Gastroesophageal sphincter (tissue), 4 donors: ENCODE results near the gene PUS7L. TPM values are rescaled to one million over a fixed set of nuclear protein-coding genes. Genes with fewer than 3 reads are reported as not detected.
"Not testable (repeated sequence)": the region's sequence is repeated elsewhere in the genome, so short reads cannot be mapped to it uniquely, and the experiment has no call there.

Experiments used
- ATAC-seq: fragments of 150-250 bp; one replicate; pipeline ENCODE4 v1.9.1; 2016; ENCODE audit warnings: mild to moderate bottlenecking, moderate library complexity
- H3K27ac ChIP-seq, 4 donors: fragments of 200-600 bp; sonication (generic) in 3 of 4; 1 replicate in 3 of 4; 2 replicates in 1 of 4; pipeline ENCODE4 v1.5.1; 2016 to 2019
- H3K27me3 ChIP-seq: fragments of 200-600 bp; sonication (generic); one replicate; pipeline ENCODE4 v1.5.1; 2019
- H3K36me3 ChIP-seq, 2 donors: fragments of 200-600 bp; sonication (generic); one replicate each; pipeline ENCODE4 v1.5.1; 2019; ENCODE audit warnings: control low read depth in 1 of 2
- H3K4me1 ChIP-seq, 3 donors: fragments of 200-600 bp; sonication (generic); 1 replicate in 2 of 3; 2 replicates in 1 of 3; pipeline ENCODE4 v1.5.1; 2016 to 2019; ENCODE audit warnings: control low read depth in 2 of 3
- H3K4me3 ChIP-seq, 2 donors: fragments of 200-600 bp; sonication (generic); one replicate each; pipeline ENCODE4 v1.5.1; 2019; ENCODE audit warnings: mild to moderate bottlenecking in 1 of 2, moderate library complexity in 1 of 2
- H3K9me3 ChIP-seq, 3 donors: fragments of 200-600 bp; sonication (generic); one replicate each; pipeline ENCODE4 v1.5.1; 2017 to 2019; ENCODE audit warnings: control low read depth in 2 of 3
- EP300 ChIP-seq: sonication (generic); formaldehyde crosslinking; IDR thresholded peaks from one replicate; pipeline ENCODE4 v1.6.1; 2017; ENCODE audit warnings: antibody characterized with exemption, mild to moderate bottlenecking
- POLR2A ChIP-seq, 2 donors: fragments of 450-650 bp; IDR thresholded peaks; one replicate each; pipeline ENCODE4 v1.6.1; 2017; ENCODE audit warnings: antibody characterized with exemption in 2 of 2, mild to moderate bottlenecking in 2 of 2, moderate library complexity in 1 of 2
- POLR2AphosphoS5 ChIP-seq: sonication (generic); formaldehyde crosslinking; IDR thresholded peaks from one replicate; pipeline ENCODE4 v1.6.1; 2017; ENCODE audit warnings: antibody characterized with exemption
- WGBS, 2 donors: methylation state at CpG; one replicate each; pipeline ENCODE4 v1.1.5; 2018; ENCODE audit warnings: low coverage in 1 of 2; 5-methylcytosine and 5-hydroxymethylcytosine counted together
- total RNA-seq, 4 donors: library from RNA; depleted of rRNA; stranded (reverse); fragments of >200 nt; gene quantifications; one replicate each; pipeline ENCODE4 v1.1.0, GENCODE V29; 2016
- TF ChIP-seq, protein P1 (sequence below), 4 experiments: fragments of 200-600 bp in 2 of 4; fragments of 450-650 bp in 2 of 4; sonication (generic) in 1 of 4; IDR thresholded peaks; one replicate each; pipeline ENCODE4 v1.5.1; 2017 to 2019; ENCODE audit warnings: antibody characterized with exemption in 4 of 4, mild to moderate bottlenecking in 2 of 4, moderate library complexity in 2 of 4

The PUS7L gene
- total RNA-seq, 4 donors from 2014 or later = 5.4 to 11.7 (median 9.7) TPM

DNA sequence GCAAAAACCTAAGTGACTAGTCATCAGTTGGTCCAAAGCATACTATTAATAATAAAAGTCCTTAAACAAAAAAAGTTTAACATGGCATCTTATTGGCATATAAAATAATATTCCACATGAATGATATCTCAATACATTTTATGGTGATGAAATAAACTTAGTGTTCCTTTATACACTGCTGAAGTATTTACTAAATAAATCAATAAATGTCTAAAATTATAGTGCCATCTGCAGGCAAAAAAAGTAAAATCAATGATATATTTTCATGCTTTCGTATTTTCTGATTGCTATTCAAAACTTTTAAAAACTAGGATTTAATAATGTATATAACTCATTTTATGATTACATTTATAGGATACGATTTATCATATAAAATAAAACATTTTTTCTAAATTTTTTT lies 30.5 kb downstream of the PUS7L start:
- WGBS, 2 donors = 26 to 32% methylated on average over 2 of the region's 2 CpGs
- Histone ChIP-seq H3K27me3 (no peaks in the 10 kb centered on the region), H3K36me3 (peaks cover 0 to 23% of the 10 kb centered on the region in 2 donors), H3K4me1 (no peaks in the 10 kb centered on the region), H3K27ac (no peak overlapping the region), H3K9me3 (no peaks in the 10 kb centered on the region), H3K4me3 (no peak overlapping the region)
- no peak for ATAC-seq
- TF ChIP-seq POLR2AphosphoS5 = no peak
- TF ChIP-seq EP300 = no peak
- TF ChIP-seq POLR2A (IDR thresholded peaks at IDR 0.05) = no peak
- TF ChIP-seq, protein P1, sequence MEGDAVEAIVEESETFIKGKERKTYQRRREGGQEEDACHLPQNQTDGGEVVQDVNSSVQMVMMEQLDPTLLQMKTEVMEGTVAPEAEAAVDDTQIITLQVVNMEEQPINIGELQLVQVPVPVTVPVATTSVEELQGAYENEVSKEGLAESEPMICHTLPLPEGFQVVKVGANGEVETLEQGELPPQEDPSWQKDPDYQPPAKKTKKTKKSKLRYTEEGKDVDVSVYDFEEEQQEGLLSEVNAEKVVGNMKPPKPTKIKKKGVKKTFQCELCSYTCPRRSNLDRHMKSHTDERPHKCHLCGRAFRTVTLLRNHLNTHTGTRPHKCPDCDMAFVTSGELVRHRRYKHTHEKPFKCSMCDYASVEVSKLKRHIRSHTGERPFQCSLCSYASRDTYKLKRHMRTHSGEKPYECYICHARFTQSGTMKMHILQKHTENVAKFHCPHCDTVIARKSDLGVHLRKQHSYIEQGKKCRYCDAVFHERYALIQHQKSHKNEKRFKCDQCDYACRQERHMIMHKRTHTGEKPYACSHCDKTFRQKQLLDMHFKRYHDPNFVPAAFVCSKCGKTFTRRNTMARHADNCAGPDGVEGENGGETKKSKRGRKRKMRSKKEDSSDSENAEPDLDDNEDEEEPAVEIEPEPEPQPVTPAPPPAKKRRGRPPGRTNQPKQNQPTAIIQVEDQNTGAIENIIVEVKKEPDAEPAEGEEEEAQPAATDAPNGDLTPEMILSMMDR (IDR thresholded peaks at IDR 0.05) = no peak

DNA sequence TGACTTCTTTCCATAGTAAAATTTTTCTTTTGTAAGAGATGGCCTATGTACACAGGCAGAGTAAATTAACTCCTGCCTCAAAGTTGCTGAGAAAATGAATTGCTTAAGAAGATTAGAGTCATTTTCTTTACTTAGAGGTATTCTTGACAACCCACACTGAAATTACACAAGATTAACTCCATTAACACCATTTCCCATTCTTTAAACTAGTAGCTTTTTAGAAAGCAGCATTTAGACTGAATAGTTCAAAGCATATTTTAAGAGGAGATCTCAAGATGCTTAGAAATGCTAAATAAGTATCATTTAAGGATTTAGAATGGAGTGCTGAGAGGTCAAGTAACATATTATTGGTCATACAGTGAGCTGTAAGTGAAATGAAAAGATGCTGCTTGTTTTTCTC lies 35.5 kb downstream of the PUS7L start:
- H3K9me3 ChIP-seq = no peaks in the 10 kb centered on the region
- no peak overlapping the region for H3K27ac ChIP-seq
- no peaks in the 10 kb centered on the region for H3K4me1 ChIP-seq
- no peak for ATAC-seq
- H3K27me3 ChIP-seq = no peaks in the 10 kb centered on the region
- TF ChIP-seq POLR2A (IDR thresholded peaks at IDR 0.05) (no peak), EP300 (no peak)
- TF ChIP-seq, protein P1 (IDR thresholded peaks at IDR 0.05) = no peak
- no peak overlapping the region for H3K4me3 ChIP-seq
- no peaks in the 10 kb centered on the region for H3K36me3 ChIP-seq

DNA sequence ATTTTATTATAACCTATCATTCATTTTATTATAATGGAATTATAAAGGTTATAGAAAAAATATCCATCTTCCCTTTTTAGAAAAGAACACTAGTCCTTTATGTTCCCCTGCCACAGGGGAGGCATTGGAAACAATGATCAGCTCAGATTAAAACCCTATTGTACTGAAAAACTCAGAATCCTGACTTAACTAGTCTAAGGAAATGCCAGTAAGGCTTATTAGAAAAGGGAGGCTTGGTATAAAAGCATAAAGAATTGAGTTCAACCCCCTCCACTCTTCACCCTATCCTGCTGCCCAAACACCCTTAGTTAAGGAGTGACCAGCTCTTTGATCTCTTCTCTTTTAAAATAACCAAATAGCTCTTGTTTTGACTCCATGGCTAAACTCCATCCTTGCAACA lies 36.0 kb downstream of the PUS7L start:
- no peaks in the 10 kb centered on the region for H3K36me3 ChIP-seq
- no peak for ATAC-seq
- TF ChIP-seq POLR2AphosphoS5 = no peak
- no peak overlapping the region for H3K4me3 ChIP-seq
- H3K4me1 ChIP-seq = no peaks in the 10 kb centered on the region
- no peaks in the 10 kb centered on the region for H3K27me3 ChIP-seq
- H3K27ac ChIP-seq = no peak overlapping the region
- no peaks in the 10 kb centered on the region for H3K9me3 ChIP-seq

DNA sequence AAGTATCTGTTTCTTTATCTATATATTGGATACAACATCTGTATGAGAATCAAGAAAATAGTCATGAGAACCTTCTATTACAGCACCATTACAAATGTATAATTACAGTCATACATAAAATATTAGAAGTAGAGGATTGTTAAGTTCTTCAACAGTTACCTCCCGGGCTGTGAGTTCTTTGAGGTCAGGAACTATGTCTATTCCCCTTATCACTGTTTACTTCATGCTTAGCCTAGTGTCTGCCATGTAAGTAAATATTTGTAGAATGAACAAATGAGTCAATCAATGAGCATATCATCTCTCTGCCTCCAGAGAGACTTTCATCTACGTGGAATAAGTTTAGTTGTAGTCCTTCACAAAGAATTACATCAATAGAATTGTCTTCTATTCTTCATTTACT lies 47.2 kb downstream of the PUS7L start:
- ATAC-seq = no peak
- no peaks in the 10 kb centered on the region for H3K27me3 ChIP-seq

DNA sequence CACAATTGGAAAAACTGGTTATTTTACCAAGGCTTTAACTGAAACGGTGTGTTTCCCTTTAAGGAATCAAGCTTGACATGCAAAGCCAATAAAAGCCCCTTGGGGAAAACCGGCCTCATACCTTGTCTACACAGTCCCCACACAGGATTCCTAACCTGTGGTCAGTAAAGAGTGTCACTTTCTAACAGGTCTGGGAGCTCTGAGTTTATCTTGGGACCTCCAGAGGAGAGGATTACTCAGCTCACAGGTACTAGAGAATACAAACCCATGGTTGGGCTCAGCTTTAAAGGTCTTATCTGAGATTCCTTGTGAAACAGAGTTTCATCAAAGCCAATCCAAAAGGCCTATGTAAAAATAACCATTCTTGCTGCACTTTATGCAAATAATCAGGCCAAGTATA lies 54.8 kb downstream of the PUS7L start:
- ATAC-seq, H3K4me1 ChIP-seq, H3K27me3 ChIP-seq, H3K27ac ChIP-seq, H3K4me3 ChIP-seq, H3K36me3 ChIP-seq, H3K9me3 ChIP-seq: not testable (repeated sequence)
- WGBS, 2 donors = 32% methylated on average over 2 of the region's 2 CpGs; no CpG with 5 or more reads in 1 of the 2 donors

More for the DNA sequence above, 47.2 kb downstream of the PUS7L start:
- 26 to 53% methylated on average over 2 of the region's 2 CpGs for WGBS, 2 donors
- TF ChIP-seq, protein P1 (IDR thresholded peaks at IDR 0.05) = no peak
- TF ChIP-seq POLR2AphosphoS5 (no peak), POLR2A (IDR thresholded peaks at IDR 0.05) (no peak), EP300 (no peak)
- Histone ChIP-seq H3K4me3 (no peak overlapping the region), H3K27ac (no peak overlapping the region), H3K4me1 (no peaks in the 10 kb centered on the region), H3K9me3 (no peaks in the 10 kb centered on the region), H3K36me3 (no peaks in the 10 kb centered on the region)

DNA sequence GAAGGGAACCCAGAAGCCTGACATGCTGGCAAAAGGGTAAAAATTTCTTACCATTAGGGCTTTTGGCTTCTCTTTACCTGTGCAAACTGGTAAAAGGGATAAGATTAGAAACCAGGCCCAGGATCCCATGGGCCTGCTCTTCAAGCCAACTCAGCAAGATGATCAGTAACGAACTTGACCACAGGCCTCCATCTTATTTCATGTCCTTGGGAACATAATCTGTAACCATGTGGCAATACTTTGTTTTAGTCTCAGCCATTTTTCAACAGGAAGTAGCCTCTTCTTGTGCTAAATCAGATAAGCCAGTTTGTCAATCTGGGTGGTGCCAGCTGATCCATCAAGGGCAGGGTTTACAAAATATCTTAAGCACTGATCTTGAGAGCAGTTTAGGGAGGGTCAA lies 57.4 kb downstream of the PUS7L start:
- 88% methylated on average over 1 of the region's 1 CpG; no CpG with 5 or more reads in 1 of the 2 donors for WGBS, 2 donors
- H3K36me3 ChIP-seq, H3K4me1 ChIP-seq, H3K9me3 ChIP-seq, ATAC-seq, H3K4me3 ChIP-seq, H3K27me3 ChIP-seq, H3K27ac ChIP-seq: not testable (repeated sequence)

DNA sequence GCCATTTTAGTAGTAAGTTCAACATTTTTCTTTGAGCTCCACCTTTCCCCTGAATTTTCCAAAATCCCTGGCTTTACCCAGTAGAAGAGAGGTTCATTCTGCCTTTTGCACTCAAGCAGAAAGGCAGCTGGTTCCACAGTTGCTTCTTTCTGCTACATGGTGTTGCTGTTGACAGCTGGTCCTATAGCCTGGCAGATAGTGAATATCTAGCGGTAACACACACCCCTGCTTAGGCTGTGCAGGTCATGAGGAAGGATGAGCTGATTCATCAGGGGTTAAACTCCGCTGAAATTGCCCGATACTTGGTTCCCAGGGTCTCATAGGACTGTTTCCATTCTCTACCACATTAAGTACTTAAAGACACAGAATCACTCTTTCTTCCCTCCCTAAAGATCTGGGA lies 62.4 kb downstream of the PUS7L start:
- Histone ChIP-seq H3K4me1 (no peaks in the 10 kb centered on the region), H3K36me3 (no peaks in the 10 kb centered on the region), H3K27me3 (no peaks in the 10 kb centered on the region), H3K27ac (no peak overlapping the region), H3K4me3 (no peak overlapping the region), H3K9me3 (no peaks in the 10 kb centered on the region)
- ATAC-seq = no peak
- WGBS, 2 donors = 63% methylated on average over 1 of the region's 3 CpGs; no CpG with 5 or more reads in 1 of the 2 donors
- TF ChIP-seq POLR2A (IDR thresholded peaks at IDR 0.05) (no peak), EP300 (no peak), POLR2AphosphoS5 (no peak)
- TF ChIP-seq, protein P1 (IDR thresholded peaks at IDR 0.05) = no peak
